DND-41 (cell line): ENCODE measurements around the gene PAAF1.

Source experiments
- CTCF ChIP-seq: IDR thresholded peaks from 2 replicates; pipeline ENCODE4 v1.5.1; 2012; ENCODE audit warnings: borderline replicate concordance, low read length, moderate library complexity, mild to moderate bottlenecking; ENCODE audit not compliant: poor library complexity, severe bottlenecking; ENCODE audit errors: extremely low read depth
- EZH2 ChIP-seq: IDR thresholded peaks from 3 replicates; pipeline ENCODE4 v1.6.1; 2012; ENCODE audit warnings: borderline replicate concordance, low read depth, mild to moderate bottlenecking, moderate library complexity, low read length, inconsistent platforms; ENCODE audit not compliant: severe bottlenecking

GRCh38 chr11:73916435-73916834 is 39.6 kb downstream of the PAAF1 start:
- no peak for TF ChIP-seq CTCF
- no peak for TF ChIP-seq EZH2
